Umbilical cord (tissue), 2 donors: ENCODE measurements around the gene WFDC10B. TPM values are rescaled to one million over a fixed set of nuclear protein-coding genes. Genes with fewer than 3 reads are reported as not detected.
"Not testable (repeated sequence)": the region's sequence is repeated elsewhere in the genome, so short reads cannot be mapped to it uniquely, and the experiment has no call there.

Source experiments
- DNase-seq: peaks from one replicate; pipeline ENCODE4 v3.0.0-alpha.2; 2015; ENCODE audit warnings: low spot score
- total RNA-seq: library from RNA; depleted of rRNA; stranded (reverse); fragments of >200 nt; gene quantifications from one replicate; pipeline ENCODE4 v1.2.3, GENCODE V29; 2014; ENCODE audit warnings: low replicate concordance; ENCODE audit not compliant: insufficient read depth

The WFDC10B gene
- total RNA-seq, result not detected

DNA sequence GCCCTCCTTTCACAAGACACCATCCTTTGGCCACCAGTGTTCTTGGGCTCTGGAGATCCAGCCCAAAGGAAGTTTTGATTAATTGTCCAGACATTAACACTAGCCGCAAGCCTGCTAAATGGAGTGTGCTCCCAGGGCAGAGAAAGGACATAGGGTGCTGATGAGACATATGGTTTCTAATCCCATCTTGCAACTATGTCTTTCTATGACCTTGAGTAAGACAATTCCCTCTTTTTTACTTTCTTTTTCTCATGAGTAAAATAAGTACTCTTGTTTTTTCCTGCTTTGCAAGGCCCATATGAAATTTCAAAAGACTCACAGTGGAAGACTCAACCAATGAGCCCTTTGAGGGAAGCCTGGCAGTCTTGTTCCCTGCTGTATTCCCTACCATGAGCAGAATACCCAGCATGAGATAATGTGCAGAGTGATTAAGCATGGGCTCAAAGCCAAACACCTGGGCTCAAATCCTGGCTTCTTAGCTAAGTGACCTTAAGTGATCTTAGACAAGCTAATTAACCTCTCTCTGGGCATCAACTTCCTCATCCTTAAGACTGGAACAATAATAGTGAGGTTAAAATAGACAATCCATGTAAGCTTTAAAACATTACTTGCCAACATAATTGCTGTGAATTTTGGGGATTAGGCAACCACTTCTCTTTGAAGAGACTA lies at the start of gene WFDC10B:
Gene WFDC10B, minus strand, starts transcription at position 51 of the 669 bp plus-strand sequence. CDS start 19,027 bp downstream, outside the sequence.
- DNase-seq, result no peak

DNA sequence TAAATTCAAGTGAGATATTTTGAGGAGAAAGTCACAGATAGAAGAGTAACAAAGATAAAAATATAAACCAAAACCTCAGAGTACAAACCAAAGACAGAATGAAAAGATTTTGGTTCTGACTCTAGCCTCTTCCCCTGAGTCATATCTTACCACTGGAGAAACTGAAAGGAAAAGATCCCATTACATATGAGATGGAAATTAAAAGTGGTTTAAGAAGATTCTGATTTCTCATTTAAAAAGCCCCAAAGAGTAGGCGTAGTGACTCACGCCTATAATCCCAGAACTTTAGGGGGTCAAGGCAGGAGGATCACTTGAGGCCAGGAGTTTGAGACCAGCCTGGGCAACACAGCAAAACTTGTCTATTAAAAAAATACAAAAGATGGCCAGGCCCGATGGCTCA lies 47.9 kb upstream of the WFDC10B start:
- DNase-seq, result no peak

DNA sequence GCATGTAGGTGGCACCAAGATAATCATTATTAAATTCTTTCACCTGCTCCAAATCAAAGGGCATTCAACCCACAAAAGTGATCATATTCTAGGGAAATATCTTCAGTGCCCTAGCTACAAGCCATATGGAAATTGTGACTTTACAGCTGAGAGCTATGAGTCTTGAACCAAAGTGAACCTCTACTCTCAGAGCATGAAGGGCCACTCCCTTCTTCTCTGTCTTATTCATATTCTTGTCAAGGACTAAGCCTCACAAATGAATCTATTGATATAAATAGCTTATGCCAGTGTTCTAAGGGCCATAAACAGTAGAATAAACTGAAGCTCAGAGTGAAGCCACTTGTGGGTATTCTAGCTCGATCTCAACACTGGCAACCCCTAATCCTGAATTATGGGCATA lies 46.9 kb upstream of the WFDC10B start:
- no peak for DNase-seq

DNA sequence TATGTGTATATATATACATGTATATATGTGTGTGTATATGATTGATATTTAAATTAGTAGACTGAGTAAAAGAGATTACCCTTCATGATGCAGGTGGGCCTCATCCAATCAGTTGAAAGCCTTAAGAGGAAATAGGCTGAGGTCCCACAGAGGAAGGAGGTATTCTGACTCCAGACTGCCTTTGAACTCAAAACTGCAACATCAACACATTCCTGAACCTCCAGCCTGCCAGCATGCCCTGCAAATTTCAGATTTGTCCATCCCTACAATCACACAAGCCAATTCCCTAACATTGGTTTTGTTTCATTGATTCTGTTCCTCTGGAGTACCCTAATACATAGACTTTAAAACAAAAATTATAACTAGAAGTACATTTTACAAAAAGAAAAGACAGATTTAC lies 40.2 kb upstream of the WFDC10B start:
- DNase-seq, result no peak

DNA sequence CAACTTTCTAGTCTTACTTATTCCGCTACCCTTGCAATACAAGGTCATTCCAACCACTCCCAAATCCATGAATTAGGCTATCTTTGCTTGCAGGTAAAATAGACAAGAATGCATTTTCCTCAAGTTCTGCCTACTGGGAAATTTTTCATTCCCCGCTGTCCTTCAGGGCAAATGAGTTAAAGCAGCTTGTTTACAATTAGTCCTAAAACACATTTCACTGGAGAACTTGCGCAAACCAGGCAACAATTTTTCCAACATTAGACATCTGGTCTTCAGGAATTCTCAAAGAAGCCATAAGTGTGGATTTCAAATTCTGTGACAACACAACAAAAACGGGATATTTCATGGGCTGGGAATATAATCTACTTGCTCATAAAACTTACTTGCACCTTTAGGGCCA lies 37.8 kb upstream of the WFDC10B start:
- no peak for DNase-seq

DNA sequence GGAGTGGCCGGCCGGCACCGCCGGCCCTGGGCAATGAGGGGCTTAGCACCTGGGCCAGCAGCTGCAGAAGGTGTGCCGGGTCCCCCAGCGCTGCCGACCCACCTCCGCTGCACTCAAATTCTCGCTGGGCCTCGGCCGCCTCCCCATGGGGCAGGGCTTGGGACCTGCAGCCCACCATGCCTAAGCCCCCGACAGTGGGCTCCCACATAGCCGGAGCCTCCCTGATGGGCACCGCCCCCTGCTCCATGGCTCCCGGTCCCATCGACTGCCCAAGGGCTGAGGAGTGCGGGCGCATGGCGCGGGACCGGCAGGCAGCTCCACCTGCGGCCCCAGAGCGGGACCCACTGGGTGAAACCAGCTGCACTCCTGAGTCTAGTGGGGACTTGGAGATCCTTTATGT lies 31.2 kb upstream of the WFDC10B start:
- DNase-seq, result no peak

DNA sequence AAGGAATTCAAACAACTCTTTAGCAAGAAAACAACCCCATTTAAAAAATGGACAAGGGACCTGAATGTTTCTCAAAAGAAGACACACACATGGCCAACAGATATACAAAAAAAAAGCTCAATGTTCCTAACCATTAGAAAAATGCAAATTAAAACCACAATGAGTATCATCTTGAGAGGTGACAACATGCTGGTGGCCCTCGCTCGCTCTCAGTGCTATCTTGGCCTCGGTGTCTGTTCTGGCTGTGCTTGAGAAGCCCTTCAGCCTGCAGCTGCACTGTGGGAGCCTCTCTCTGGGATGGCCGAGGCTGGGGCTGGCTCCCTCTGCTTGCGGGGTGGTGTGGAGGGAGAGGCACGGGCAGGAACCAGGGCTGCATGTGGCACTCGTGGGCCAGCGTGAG lies 30.7 kb upstream of the WFDC10B start:
- DNase-seq, result no peak

DNA sequence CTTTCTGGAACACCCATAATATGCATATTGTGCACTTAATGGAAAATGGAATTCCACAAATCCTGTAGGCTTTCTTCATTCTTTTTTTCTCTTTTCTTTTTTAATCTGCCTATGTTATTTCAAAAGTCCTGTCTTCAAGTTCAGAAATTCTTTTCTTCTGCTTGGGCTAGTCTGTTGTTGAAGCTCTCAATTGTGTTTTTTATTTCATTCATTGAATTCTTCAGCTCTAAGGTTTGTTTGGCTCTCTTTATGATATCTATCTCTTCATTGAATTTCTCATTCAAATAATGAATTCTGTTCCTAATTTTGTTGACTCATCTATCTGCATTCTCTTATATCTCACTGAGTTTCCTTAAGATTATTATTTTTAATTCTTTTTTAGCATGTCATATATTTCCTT lies 27.4 kb upstream of the WFDC10B start:
- no peak for DNase-seq

DNA sequence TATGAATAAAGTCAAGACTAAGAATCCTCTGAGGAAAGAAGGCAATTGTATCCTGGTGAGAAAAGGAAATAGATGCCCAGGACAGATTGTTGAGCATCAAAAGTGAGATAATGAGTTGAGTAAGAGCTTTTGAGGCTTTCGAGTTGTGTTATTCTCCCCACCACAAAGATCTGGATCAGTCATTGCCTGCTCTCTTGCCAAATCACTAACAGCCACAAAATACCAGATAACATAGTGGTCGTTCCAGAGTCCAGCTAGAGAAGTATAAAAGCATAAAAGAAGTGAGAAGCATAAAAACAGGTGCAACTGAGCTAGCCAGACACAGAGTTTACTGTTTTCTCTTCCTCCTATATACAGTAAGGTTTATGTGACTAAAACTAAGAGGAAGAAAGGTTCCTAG lies 22.2 kb upstream of the WFDC10B start:
- no peak for DNase-seq

DNA sequence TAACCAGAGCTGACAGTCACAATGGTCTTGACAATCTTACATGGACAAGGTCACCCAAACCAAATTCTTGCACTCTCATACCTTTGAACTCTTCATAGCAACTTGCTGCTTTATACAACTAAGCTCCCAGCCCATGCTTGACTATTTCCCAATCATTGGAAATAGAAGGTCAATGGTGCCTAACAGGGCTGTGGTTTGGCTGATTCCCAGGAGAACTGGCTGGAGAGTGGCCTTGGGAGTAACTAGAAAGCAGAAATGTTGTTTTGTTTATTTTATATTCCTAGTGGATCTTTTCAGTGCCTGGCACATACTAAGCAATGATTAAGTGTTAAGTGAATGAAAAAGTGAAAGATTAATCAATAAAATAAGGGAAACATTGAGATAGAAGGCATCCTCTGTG lies 20.3 kb upstream of the WFDC10B start:
- no peak for DNase-seq

DNA sequence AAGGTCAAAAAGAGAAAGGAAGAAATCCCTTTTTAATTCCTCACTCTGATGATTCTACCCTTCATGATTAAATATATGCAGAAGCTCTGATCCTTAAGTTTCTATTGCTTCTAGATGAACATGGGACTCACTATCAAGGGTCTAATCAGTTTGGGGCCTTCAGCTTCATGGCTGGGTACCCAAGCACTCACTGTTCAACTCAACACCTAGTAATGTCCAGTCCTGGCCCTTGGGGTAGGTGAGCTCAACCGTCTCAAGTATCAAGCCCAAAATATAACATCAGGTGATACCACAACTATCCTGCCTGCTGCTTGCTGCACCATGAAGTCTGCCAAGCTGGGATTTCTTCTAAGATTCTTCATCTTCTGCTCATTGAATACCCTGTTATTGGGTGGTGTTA lies 17.2 kb upstream of the WFDC10B start, which contains the start of gene SPINT4:
Gene SPINT4, plus strand, starts transcription at position 301 of the 400 bp plus-strand sequence. Its CDS starts 21 bp downstream, at position 322.
- DNase-seq, result no peak

DNA sequence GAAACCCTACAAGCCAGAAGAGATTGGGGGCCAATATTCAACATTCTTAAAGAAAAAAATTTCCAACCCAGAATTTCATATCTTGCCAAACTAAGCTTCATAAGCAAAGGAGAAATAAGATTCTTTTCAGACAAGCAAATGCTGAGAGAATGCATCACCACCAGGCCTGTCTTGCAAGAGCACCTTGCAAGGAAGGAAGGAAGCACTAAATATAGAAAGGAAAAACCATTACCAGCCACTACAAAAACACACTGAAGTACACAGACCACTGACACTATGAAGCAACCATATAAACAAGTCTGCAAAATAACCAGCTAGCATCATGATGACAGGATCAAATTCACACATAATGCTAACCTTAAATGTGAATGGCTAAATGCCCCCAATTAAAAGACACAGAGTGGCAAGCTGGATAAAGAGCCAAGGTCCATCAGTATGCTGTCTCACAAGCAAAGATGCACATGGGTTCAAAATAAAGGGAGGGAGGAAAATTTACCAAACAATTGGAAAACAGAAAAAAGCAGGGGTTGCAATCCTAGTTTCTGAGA lies 11.4 kb upstream of the WFDC10B start:
- DNase-seq, result not testable (repeated sequence)

DNA sequence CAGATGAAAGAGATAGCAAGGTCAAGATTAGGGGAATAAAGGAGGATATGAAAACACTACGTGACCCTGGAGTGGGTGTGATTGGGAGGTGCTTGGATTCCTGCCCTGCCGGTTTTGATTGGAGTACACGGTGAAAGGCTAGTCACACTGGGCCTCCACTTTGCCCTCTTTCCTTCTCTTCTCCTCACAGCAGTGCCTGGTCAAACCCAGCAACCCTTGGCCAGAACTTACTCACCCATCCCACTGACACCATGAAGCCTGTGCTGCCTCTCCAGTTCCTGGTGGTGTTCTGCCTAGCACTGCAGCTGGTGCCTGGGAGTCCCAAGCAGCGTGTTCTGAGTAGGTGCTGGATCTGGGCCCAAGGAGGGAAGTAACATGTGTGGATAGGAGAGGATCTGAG lies 2.9 kb downstream of the WFDC10B start, which contains the start of gene WFDC13:
Gene WFDC13, plus strand, starts transcription at position 166 of the 400 bp plus-strand sequence. Its CDS starts 86 bp downstream, at position 252.
- DNase-seq, result no peak

DNA sequence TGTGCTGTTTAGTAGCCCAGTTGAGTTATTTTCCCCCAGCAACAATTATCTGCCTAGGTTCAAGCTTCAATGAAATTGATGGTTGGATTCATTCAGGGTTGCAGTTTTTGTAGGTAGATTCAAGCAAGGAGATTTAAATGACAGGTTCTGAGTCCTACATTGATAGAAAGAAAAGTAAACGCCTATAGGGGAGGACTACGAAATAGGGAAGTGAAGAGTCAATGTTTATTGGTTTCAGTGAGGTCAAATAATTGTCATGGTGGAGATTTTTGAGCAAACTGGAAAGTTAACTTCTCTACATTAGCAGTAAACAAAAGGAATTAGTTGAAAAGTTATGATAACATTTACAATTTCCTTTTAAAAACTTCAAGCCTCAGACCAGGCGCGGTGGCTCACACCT lies 3.7 kb downstream of the WFDC10B start:
- DNase-seq, result no peak

DNA sequence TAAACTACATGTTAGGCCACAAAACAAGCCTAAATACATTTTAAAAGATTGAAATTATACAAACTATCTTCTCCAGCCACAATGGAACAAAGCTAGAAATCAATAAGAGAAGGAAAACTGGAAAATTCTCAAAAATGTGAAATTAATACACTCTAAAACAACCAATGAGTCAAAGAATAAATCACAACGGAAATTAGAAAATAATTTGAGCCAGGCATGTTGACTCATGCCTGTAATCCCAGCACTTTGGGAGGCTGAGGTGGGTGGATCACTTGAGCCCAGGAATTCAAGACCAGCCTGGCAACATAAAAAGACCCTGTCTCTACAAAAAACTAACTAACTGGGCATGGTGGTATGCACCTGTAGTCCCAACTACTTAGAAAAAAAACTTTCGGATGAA lies 9.3 kb downstream of the WFDC10B start:
- no peak for DNase-seq

DNA sequence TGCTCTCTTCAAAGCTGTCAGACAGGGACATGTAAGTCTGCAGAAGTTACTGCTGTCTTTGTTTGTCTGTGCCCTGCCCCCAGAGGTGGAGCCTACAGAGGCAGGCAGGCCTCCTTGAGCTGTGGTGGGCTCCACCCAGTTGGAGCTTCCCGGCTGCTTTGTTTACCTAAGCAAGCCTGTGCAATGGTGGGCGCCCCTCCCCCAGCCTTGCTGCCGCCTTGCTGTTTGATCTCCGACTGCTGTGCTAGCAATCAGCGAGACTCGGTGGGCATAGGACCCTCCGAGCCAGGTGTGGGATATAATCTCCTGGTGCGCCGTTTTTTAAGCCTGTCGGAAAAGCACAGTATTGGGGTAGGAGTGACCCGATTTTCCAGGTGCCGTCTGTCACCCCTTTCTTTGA lies 11.5 kb downstream of the WFDC10B start:
- not testable (repeated sequence) for DNase-seq

DNA sequence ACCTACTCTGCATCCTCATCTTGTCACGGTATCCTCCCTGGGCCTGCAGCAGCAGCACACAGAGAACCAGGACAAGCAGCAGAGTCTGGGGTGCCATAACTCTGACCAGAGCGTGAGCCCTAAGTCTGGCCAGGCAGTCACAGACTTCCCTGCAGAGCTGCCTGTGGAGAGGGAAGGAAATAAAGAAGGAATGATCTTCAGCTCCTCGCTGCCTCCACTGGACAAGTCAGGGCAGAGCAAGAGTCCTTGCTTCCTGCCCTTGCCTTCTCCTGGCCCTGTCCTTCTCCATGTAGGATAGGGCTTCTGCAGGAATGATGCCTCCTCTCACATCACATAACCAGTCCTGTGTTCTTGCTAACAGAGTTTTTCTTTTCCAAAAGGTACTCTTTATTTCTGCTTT lies 18.9 kb downstream of the WFDC10B start:
- DNase-seq, result no peak

DNA sequence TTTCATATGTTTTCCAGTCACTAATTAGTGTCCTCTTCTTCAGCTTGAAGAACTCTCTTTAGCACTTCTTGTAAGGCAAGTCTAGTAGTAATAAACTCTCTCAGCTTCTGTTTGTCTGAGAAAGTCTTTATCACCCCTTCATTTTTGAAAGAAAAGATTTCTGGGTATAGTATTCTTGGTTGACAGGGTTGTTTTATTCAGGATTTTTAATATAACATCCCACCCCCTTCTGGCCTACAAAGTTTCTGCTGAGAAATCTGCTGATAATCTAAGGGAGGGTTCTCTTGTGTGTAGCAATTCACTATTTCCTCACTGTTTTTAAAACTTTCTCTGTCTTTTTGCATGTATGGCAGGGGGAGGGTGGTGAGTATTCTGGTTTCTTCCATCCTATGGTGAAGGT lies 25.2 kb downstream of the WFDC10B start:
- no peak for DNase-seq

DNA sequence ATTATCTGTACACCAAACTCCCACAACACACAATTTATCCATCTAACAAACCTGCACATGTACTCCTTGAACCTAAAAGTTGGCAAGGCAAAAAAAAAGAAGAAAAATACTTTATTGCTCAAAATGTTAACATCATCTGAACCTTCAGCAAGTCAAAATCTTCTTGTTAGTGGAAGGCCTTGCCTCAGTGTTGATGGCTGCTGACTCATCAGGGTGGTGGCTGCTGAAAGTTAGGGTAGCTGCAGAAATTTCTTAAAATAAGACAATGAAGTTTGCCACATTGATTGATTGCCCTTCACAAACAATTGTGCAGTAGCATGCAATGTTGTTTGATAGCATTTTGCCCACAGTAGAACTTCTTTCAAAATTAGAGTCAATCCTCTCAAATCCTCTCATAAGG lies 32.1 kb downstream of the WFDC10B start:
- DNase-seq, result no peak

DNA sequence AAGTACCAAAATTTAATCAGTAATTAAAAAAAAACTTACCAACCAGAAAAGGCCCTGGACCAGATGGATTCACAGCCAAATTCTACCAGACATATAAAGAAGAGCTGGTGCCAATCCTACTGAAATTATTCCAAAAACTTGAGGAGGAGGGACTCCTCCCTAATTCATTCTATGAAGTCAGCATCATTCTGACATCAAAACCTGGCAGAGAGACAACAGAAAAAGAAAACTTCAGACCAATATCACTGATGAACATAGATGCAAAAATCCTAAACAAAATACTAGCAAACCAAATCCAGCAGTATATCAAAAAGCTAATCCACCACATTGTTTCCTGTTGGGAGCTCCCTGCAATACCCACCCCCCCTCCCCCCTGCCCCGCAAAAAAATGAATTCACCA lies 34.7 kb downstream of the WFDC10B start, which contains the start of gene WFDC11:
Gene WFDC11, minus strand, starts transcription at position 101 of the 400 bp plus-strand sequence. CDS start 19,639 bp downstream, outside the sequence.
- no peak for DNase-seq

DNA sequence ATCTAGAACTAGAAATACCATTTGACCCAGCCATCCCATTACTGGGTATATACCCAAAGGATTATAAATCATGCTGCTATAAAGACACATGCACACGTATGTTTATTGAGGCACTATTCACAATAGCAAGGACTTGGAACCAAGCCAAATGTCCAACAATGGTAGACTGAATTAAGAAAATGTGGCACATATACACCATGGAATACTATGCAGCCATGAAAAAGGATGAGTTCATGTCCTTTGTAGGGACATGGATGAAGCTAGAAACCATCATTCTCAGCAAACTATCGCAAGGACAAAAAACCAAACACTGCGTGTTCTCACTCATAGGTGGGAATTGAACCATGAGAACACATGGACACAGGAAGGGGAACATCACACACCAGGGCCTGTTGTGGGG lies 47.8 kb downstream of the WFDC10B start:
- DNase-seq, result not testable (repeated sequence)

DNA sequence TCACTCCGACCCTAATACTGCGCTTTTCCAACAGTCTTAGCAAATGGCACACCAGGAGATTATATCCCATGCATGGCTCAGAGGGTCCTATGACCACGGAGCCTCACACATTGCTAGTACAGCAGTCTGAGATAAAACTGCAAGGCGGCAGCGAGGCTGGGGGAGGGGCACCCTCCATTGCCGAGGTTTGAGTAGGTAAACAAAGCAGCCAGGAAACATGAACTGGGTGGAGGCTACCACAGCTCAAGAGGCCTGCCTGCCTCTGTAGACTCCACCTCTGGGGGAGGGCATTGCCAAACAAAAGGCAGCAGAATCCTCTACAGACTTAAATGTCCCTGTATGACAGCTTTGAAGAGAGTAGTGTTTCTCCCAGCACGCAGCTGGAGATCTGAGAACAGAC lies 53.1 kb downstream of the WFDC10B start:
- DNase-seq, result not testable (repeated sequence)

DNA sequence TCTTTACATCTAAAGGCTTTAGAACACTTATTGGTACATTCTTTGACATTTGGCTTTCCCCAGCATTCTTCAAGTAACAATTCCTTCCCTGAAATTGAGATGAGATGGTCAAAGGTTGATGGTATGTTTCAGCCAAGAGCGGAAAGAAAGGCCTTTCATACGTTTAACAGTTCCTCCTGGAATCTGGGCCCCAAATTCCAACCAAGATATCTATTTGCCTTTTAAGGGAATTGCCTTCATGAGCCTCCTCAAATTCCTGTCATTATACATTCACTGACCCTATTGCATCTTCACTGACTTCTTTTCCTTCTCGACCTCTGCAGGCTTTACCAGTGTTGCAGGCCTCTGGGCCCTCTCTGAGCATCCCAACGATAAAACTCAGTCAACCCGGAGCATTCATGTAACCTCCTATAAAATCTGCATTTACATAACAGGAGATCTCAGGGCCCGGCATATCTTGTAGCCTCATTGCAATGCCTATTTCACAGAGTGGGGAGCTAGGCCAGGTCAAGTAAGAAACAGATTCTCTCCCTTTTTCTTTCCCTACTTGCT lies 55.4 kb downstream of the WFDC10B start:
- DNase-seq, result no peak
